ENCODE data around the gene EML5. TPM values are rescaled to one million over a fixed set of nuclear protein-coding genes. Genes with fewer than 3 reads are reported as not detected.

The EML5 gene
- total RNA-seq, 1 donor from 2014 or later = 1.4 TPM

GRCh38 chr14:88614218-88614907 is 178.4 kb downstream of the EML5 start:
- no peak for ATAC-seq

GRCh38 chr14:88613552-88614010 is 179.2 kb downstream of the EML5 start:
- peak; percentile 15 for ATAC-seq

GRCh38 chr14:88612981-88613380 is 179.8 kb downstream of the EML5 start:
- no peak for ATAC-seq

- no peak for ATAC-seq
Measured at GRCh38 chr14:88611878-88612277, 180.9 kb downstream of the EML5 start.

- ATAC-seq = no peak
Measured at GRCh38 chr14:88607829-88608228, 184.9 kb downstream of the EML5 start.

- ATAC-seq = no peak
Measured at GRCh38 chr14:88605594-88605993, 187.2 kb downstream of the EML5 start.

- ATAC-seq = no peak
Measured at GRCh38 chr14:88604212-88604611, 188.5 kb downstream of the EML5 start.

GRCh38 chr14:88599761-88600439 is 192.9 kb downstream of the EML5 start:
- ATAC-seq = no peak

- no peak for ATAC-seq
Measured at GRCh38 chr14:88599326-88599725, 193.4 kb downstream of the EML5 start.

GRCh38 chr14:88598097-88598675 is 194.6 kb downstream of the EML5 start:
- no peak for ATAC-seq

GRCh38 chr14:88597601-88598000 is 195.2 kb downstream of the EML5 start:
- no peak for ATAC-seq

GRCh38 chr14:88597038-88597437 is 195.7 kb downstream of the EML5 start:
- no peak for ATAC-seq

GRCh38 chr14:88592031-88592430 is 200.7 kb downstream of the EML5 start:
- no peak for ATAC-seq

- no peak for ATAC-seq
Measured at GRCh38 chr14:88590173-88590572, 202.6 kb downstream of the EML5 start.

- ATAC-seq = no peak
Measured at GRCh38 chr14:88588081-88588480, 204.7 kb downstream of the EML5 start.

- no peak for ATAC-seq
Measured at GRCh38 chr14:88584451-88584850, 208.3 kb downstream of the EML5 start.

GRCh38 chr14:88576222-88576621 is 216.5 kb downstream of the EML5 start:
- ATAC-seq = no peak

GRCh38 chr14:88572117-88572516 is 220.6 kb downstream of the EML5 start:
- ATAC-seq = no peak

- no peak for ATAC-seq
Measured at GRCh38 chr14:88568196-88568595, 224.6 kb downstream of the EML5 start.

- ATAC-seq = no peak
Measured at GRCh38 chr14:88565427-88565826, 227.3 kb downstream of the EML5 start.

GRCh38 chr14:88563845-88564244 is 228.9 kb downstream of the EML5 start:
- ATAC-seq = no peak

- peak; percentile 98 for ATAC-seq
Measured at GRCh38 chr14:88562831-88563686, 229.7 kb downstream of the EML5 start, which contains the start of gene ZC3H14. Gene ZC3H14, plus strand, starts transcription at chr14:88563037. Its CDS starts 97 bp downstream, at chr14:88563134.

GRCh38 chr14:88562532-88562830 is 230.3 kb downstream of the EML5 start:
- ATAC-seq = peak; percentile 4

Data from esophagus mucosa (tissue), 1 donor.